ENCODE results near the gene LBR. TPM values are rescaled to one million over a fixed set of nuclear protein-coding genes. Genes with fewer than 3 reads are reported as not detected.

LBR gene
- total and polyA plus RNA-seq, 2 of the 4 experiments (the other 2 are of a cell fraction): 21.3 to 24.9 TPM

- no TSS peak for BruUV-seq (replicated peaks)
- dilution Hi-C loops (cut with HindIII; ENCODE audit: low sequenced_read_pairs, unreplicated experiment) (no loop called here), in situ Hi-C loops (cut with MboI; ENCODE audit: low sequenced_read_pairs) (no loop called here), intact Hi-C loops (cut with micrococcal nuclease) (no loop called here)
- Histone ChIP-seq H2AFZ (replicated peaks; ENCODE audit: low read length, poor library complexity) (peak overlapping the region; percentile 89), H4K91ac (ENCODE audit: insufficient read depth, low read depth, low read length) (no peak overlapping the region), H3K36me3 (ENCODE audit: control insufficient read depth, insufficient read depth, low read length) (no peaks in the 10 kb centered on the region), H4K8ac (ENCODE audit: low read depth in 2 of 2, low read length in 2 of 2) (no peak overlapping the region), H3K4me2 (ENCODE audit: low read depth, low read length) (no peak overlapping the region), H3K4me1 (ENCODE audit: control insufficient read depth, insufficient read depth, low read length) (peaks cover 11% of the 10 kb centered on the region), H2AK5ac (ENCODE audit: low read depth, low read length) (peak overlapping the region; percentile 65; the same call in 1 of the 2 replicates), H3K18ac (ENCODE audit: low read depth, low read length) (no peak overlapping the region; the same call in 1 of the 2 replicates), H2BK5ac (ENCODE audit: low read depth, low read length, poor library complexity, severe bottlenecking) (no peak overlapping the region), H3K4me3 (ENCODE audit: insufficient read depth, low read depth, low read length) (no peak overlapping the region), H3K27me3 (ENCODE audit: control insufficient read depth, insufficient read depth, low read length) (no peaks in the 10 kb centered on the region), H2BK20ac (ENCODE audit: low read depth, low read length) (peak overlapping the region; percentile 58; the same call in 1 of the 2 replicates), H3K56ac (ENCODE audit: extremely low read depth, insufficient read depth, low read length) (no peak overlapping the region), H2BK15ac (ENCODE audit: low read depth, low read length) (no peak overlapping the region; the same call in 2 of the 3 replicates), H2AK9ac (replicated peaks; ENCODE audit: low read depth, low read length, poor library complexity) (no peak overlapping the region), H4K5ac (ENCODE audit: low read depth, low read length) (peak overlapping the region; percentile 3; the same call in 1 of the 2 replicates), H3K9me1 (ENCODE audit: insufficient read depth, low read length) (0 out of 2 replicates have a peak, but pooled peaks cover 5% of the 10 kb centered on the region), H3K23ac (ENCODE audit: low read depth, low read length) (peak overlapping the region; percentile 43; the same call in 1 of the 2 replicates), H3K14ac (replicated peaks; ENCODE audit: low read depth, low read length) (0 out of 2 replicates have a peak overlapping the region, but pooled peaks have one; percentile 62), H3K79me1 (ENCODE audit: low read depth in 1 of 2, low read length in 2 of 2) (no peaks in the 10 kb centered on the region), H3K9ac (ENCODE audit: low read depth, low read length) (0 out of 2 replicates have a peak overlapping the region, but pooled peaks have one; percentile 34), H3K9me3 (ENCODE audit: control insufficient read depth, insufficient read depth, low read length) (no peaks in the 10 kb centered on the region), H4K20me1 (ENCODE audit: insufficient read depth, low read length) (no peaks in the 10 kb centered on the region), H3K27ac (ENCODE audit: insufficient read depth, low read length) (no peak overlapping the region; the same call in 1 of the 2 replicates), H2BK120ac (ENCODE audit: low read depth, low read length) (peak overlapping the region; percentile 72; the same call in 1 of the 2 replicates), H3K4ac (ENCODE audit: low read depth, low read length) (peak overlapping the region; percentile 67; the same call in 1 of the 2 replicates)
- 74% methylated on average over 4 of the region's 9 CpGs; no CpG with 5 or more reads in 1 of the 2 experiments for WGBS, 2 experiments (ENCODE audit: extremely low coverage in 2 of 2, insufficient read length in 1 of 2)
- CTCF ChIA-PET: no interaction called here
- DNase-seq (no peak), ATAC-seq (ENCODE audit: low read depth) (peak; percentile 10)
- TF ChIP-seq CHD1 (IDR thresholded peaks at IDR 0.05; ENCODE audit: low read depth, low read length): no peak
- no peak for TF ChIP-seq RFX5 (IDR thresholded peaks at IDR 0.05; ENCODE audit: low read depth, low read length)
- no peak for TF ChIP-seq POLR2A (IDR thresholded peaks at IDR 0.05; ENCODE audit: low read depth, low read length)
- TF ChIP-seq MAZ (IDR thresholded peaks at IDR 0.05; ENCODE audit: borderline replicate concordance, low read depth, low read length): no peak
- no peak for TF ChIP-seq BHLHE40 (IDR thresholded peaks at IDR 0.05; ENCODE audit: low read depth, low read length)
- no peak for TF ChIP-seq CTCF (conservative IDR thresholded peaks at IDR 0.05; ENCODE audit: low read depth, low read length)
- no peak for TF ChIP-seq RCOR1 (IDR thresholded peaks at IDR 0.05; ENCODE audit: insufficient replicate concordance, low read length)
- TF ChIP-seq ELK1 (IDR thresholded peaks at IDR 0.05; ENCODE audit: borderline replicate concordance, low read depth, low read length): no peak
- TF ChIP-seq MXI1 (IDR thresholded peaks at IDR 0.05; ENCODE audit: borderline replicate concordance, low read depth, low read length): no peak
- no peak for TF ChIP-seq SMC3 (IDR thresholded peaks at IDR 0.05; ENCODE audit: low read depth, low read length)
- TF ChIP-seq USF2 (IDR thresholded peaks at IDR 0.05; ENCODE audit: low read depth, low read length): no peak
- TF ChIP-seq MAFK (IDR thresholded peaks at IDR 0.05; ENCODE audit: low read depth, low read length): no peak
- TF ChIP-seq RAD21 (IDR thresholded peaks at IDR 0.05; ENCODE audit: low read length): no peak
- POLR2A ChIA-PET (ENCODE audit: unreplicated experiment): no interaction called here
Observed at GRCh38 chr1:225446981-225447615, 19.3 kb upstream of the LBR start.

Measured in IMR-90 (cell line).